Endothelial cell of umbilical vein (primary cell): Measurements from ENCODE around the gene TMEM89. TPM values are rescaled to one million over a fixed set of nuclear protein-coding genes. Genes with fewer than 3 reads are reported as not detected.

Experiments used
- BruUV-seq: library from RNA; stranded (reverse); fragments of 400-500 nt; replicated peaks from 2 replicates; lab custom pipeline; 2021; lab: Mats Ljungman, UMichigan
- CTCF ChIA-PET: fragments of 300-600, 350-600 bp; sonication (Branson Sonifier 250); formaldehyde crosslinking; loops from one replicate; lab custom pipeline; 2021; ENCODE audit warnings: antibody characterized with exemption, inconsistent platforms; lab: Charles Lee
- POLR2A ChIA-PET: fragments of 300-600, 350-600 bp; sonication (Branson Sonifier 250); formaldehyde crosslinking; loops from one replicate; lab custom pipeline; 2021; ENCODE audit warnings: antibody characterized with exemption, inconsistent platforms; lab: Charles Lee
- DNase-seq: peaks from one replicate; pipeline ENCODE4 v3.0.0-alpha.2; 2011; ENCODE audit warnings: low read depth, low spot score
- FAIRE-seq: peaks from 2 replicates; lab custom pipeline; 2011; peaks lifted over from hg19 to GRCh38; lab: Jason Lieb, UNC
- H2AFZ ChIP-seq: 2 replicates; pipeline ENCODE4 v1.6.0; 2012; ENCODE audit warnings: low read depth, low read length, control low read depth, inconsistent platforms
- H3K27ac ChIP-seq: 2 replicates; pipeline ENCODE4 v1.5.1; 2011; ENCODE audit warnings: low read depth, mild to moderate bottlenecking, control low read depth, low read length, moderate library complexity; ENCODE audit not compliant: insufficient read depth
- H3K27me3 ChIP-seq, 2 experiments: 2 replicates each; pipeline versions ENCODE4 v1.6.0 to v1.6.1; 2011; ENCODE audit warnings: low read length in 2 of 2, mixed read lengths in 1 of 2; ENCODE audit not compliant: control insufficient read depth in 2 of 2, insufficient read depth in 2 of 2
- H3K36me3 ChIP-seq, 2 experiments: 2 replicates in 1 of 2; 3 replicates in 1 of 2; pipeline ENCODE4 v1.5.1; 2011; ENCODE audit warnings: low read length in 2 of 2, mild to moderate bottlenecking in 1 of 2, moderate library complexity in 1 of 2; ENCODE audit not compliant: control insufficient read depth in 2 of 2, insufficient read depth in 2 of 2; ENCODE audit errors: extremely low read depth in 1 of 2
- H3K4me1 ChIP-seq: 3 replicates; pipeline ENCODE4 v1.5.1; 2011; ENCODE audit warnings: mild to moderate bottlenecking, low read length; ENCODE audit not compliant: control insufficient read depth, insufficient read depth; ENCODE audit errors: extremely low read depth
- H3K4me2 ChIP-seq: 2 replicates; pipeline ENCODE4 v1.6.1; 2011; ENCODE audit warnings: low read length, control low read depth, mixed read lengths; ENCODE audit not compliant: insufficient read depth
- H3K4me3 ChIP-seq, 3 experiments: fragments of 200-600 bp in 1 of 3; sonication (generic), shearing (Covaris generic) in 1 of 3; replicated peaks in 1 of 3; 2 replicates each; pipeline ENCODE4 v1.5.1; 2011 to 2016; ENCODE audit warnings: control low read depth in 3 of 3, low read length in 3 of 3, mild to moderate bottlenecking in 2 of 3, inconsistent platforms in 1 of 3, low read depth in 1 of 3, moderate library complexity in 1 of 3; ENCODE audit not compliant: insufficient read depth in 1 of 3
- H3K79me2 ChIP-seq: 2 replicates; pipeline ENCODE4 v1.6.0; 2012; ENCODE audit warnings: low read length, inconsistent platforms; ENCODE audit not compliant: control insufficient read depth, insufficient read depth
- H3K9ac ChIP-seq: replicated peaks from 2 replicates; pipeline ENCODE3; 2011; ENCODE audit warnings: low read length, control low read depth; ENCODE audit not compliant: insufficient read depth; ENCODE audit errors: extremely low read depth
- H3K9me1 ChIP-seq: replicated peaks from 3 replicates; pipeline ENCODE4 v1.6.0; 2011; ENCODE audit warnings: mild to moderate bottlenecking, low read length; ENCODE audit not compliant: control insufficient read depth, insufficient read depth; ENCODE audit errors: extremely low read depth
- H3K9me3 ChIP-seq: replicated peaks from 2 replicates; pipeline ENCODE4 v1.5.1; 2012; ENCODE audit warnings: low read length, inconsistent platforms; ENCODE audit not compliant: control insufficient read depth, insufficient read depth
- H4K20me1 ChIP-seq: replicated peaks from 2 replicates; pipeline ENCODE3; 2011; ENCODE audit warnings: mild to moderate bottlenecking, low read length; ENCODE audit not compliant: control insufficient read depth, insufficient read depth; ENCODE audit errors: extremely low read depth
- EZH2 ChIP-seq: IDR thresholded peaks from 2 replicates; pipeline ENCODE4 v1.6.1; 2012; ENCODE audit warnings: borderline replicate concordance, low read depth, mild to moderate bottlenecking, moderate library complexity, low read length, inconsistent platforms; ENCODE audit not compliant: severe bottlenecking
- FOS ChIP-seq: IDR thresholded peaks from 2 replicates; pipeline ENCODE4 v1.6.1; 2011; ENCODE audit warnings: mild to moderate bottlenecking, low read length, moderate library complexity, borderline replicate concordance; ENCODE audit not compliant: insufficient read depth
- GATA2 ChIP-seq: IDR thresholded peaks from 2 replicates; pipeline ENCODE4 v1.7.0; 2011; ENCODE audit warnings: low read depth, mild to moderate bottlenecking, moderate library complexity, mixed read lengths, low read length; ENCODE audit not compliant: insufficient read length, insufficient read depth
- JUN ChIP-seq: IDR thresholded peaks from 2 replicates; pipeline ENCODE4 v1.6.1; 2011; ENCODE audit warnings: borderline replicate concordance, low read depth; ENCODE audit not compliant: insufficient read length, insufficient read depth
- MYC ChIP-seq: IDR thresholded peaks from one replicate; pipeline ENCODE4 v1.6.1; 2011; ENCODE audit warnings: mild to moderate bottlenecking, low read depth, low read length
- POLR2A ChIP-seq: IDR thresholded peaks from 2 replicates; pipeline ENCODE4 v1.6.1; 2012; ENCODE audit warnings: low read depth, mild to moderate bottlenecking, control low read depth, low read length
- POLR2AphosphoS5 ChIP-seq: IDR thresholded peaks from 2 replicates; pipeline ENCODE4 v1.6.1; 2012; ENCODE audit warnings: low read depth, mild to moderate bottlenecking, control low read depth, low read length, moderate library complexity; ENCODE audit not compliant: insufficient read depth
- dilution Hi-C: fragments of 300-500 bp; cut with MboI; formaldehyde crosslinking; loops from one replicate; pipeline ENCODE4 v1.15.0; 2019; ENCODE audit warnings: low sequenced_read_pairs; ENCODE audit not compliant: extremely low pct_ligation_motif_present
- intact Hi-C: fragments of 100-400 bp; cut with micrococcal nuclease; formaldehyde crosslinking; loops from one replicate; pipeline ENCODE4 v1.10.0; 2022
- polyA plus RNA-seq, 4 experiments: library from polyadenylated mRNA; depleted of rRNA in 3 of 4; stranded (reverse) in 3 of 4; unstranded in 1 of 4; fragments of >200 nt; gene quantifications; 2 replicates each; pipeline versions ENCODE4 v1.2.1 to v1.2.3, GENCODE V29; 2011 to 2012; ENCODE audit warnings: missing spikeins in 1 of 4
- total RNA-seq: library from RNA; stranded (reverse); gene quantifications from 2 replicates; pipeline ENCODE4 v1.2.3, GENCODE V29; 2021
- TF ChIP-seq, protein P1 (sequence below): IDR thresholded peaks from 2 replicates; pipeline ENCODE4 v1.6.1; 2011; ENCODE audit not compliant: insufficient read depth, insufficient read length
- TF ChIP-seq, protein P2 (sequence below), 2 donors: IDR thresholded peaks; 1 replicate in 1 of 2; 2 replicates in 1 of 2; pipeline ENCODE4 v1.5.1; 2011; ENCODE audit warnings: low read length in 2 of 2, mild to moderate bottlenecking in 2 of 2, moderate library complexity in 2 of 2, control low read depth in 1 of 2, inconsistent platforms in 1 of 2, low read depth in 1 of 2; ENCODE audit not compliant: insufficient read depth in 1 of 2; ENCODE audit errors: extremely low read depth in 1 of 2

Gene TMEM89
- total and polyA plus RNA-seq, 2 donors (not counting 3 experiments of a cell fraction or from before 2014, with no cell fraction given): not detected

DNA sequence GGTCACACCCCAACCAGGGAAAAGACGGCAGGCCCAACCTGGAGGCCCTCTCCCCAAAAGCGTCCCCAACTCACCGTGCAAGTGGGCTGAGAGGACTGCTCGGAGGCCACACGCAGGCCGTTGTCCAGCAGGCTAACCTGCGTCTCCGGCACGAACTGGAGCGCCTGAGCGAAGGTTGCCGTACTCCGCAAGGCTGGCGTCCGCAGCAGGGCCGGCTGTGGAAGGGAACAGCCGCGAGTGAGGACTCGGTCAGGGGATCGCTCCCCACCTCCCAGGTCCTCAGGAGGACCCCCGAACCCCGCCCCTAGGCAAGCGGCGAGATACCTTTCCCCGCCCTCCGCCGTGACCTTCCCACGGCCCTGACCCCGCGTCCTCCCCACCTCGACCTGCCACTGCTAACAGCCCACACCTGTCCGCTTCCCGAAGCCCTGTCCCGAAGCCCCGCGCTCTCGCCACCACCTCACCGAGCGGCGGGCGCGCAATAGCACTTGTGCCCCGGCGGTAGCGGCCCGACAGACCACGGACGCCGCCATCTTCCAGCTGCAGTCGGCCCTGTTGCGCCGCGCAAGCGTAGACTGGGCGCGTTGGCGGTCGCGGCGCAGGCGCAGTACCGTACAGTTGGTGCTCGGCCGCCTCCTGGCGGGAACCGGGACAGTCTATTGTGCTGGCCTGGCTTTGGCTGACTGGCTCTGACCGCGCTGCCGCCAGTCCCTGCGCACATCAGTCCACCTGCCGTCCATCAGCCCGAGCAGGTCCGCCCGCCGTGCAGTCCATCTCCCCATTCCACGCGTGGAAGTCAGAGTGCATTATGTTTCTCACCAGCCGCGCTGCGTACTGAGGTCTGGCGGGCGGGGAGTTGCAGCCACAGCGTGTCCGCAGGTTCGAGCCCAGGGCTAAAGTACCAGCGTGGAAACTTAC is 12.2 kb downstream of the TMEM89 start, which contains the start of gene UQCRC1:
TSS of gene UQCRC1 (minus strand) at position 559 of the 918 bp plus-strand sequence. CDS start at position 533, 26 bp downstream.
- TF ChIP-seq MYC: no peak
- TF ChIP-seq, protein P1, sequence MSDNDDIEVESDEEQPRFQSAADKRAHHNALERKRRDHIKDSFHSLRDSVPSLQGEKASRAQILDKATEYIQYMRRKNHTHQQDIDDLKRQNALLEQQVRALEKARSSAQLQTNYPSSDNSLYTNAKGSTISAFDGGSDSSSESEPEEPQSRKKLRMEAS: no peak
- TF ChIP-seq JUN: no peak
- TF ChIP-seq GATA2: no peak
- peak; percentile 96 for TF ChIP-seq POLR2A
- TF ChIP-seq EZH2: no peak
- TF ChIP-seq, protein P2, sequence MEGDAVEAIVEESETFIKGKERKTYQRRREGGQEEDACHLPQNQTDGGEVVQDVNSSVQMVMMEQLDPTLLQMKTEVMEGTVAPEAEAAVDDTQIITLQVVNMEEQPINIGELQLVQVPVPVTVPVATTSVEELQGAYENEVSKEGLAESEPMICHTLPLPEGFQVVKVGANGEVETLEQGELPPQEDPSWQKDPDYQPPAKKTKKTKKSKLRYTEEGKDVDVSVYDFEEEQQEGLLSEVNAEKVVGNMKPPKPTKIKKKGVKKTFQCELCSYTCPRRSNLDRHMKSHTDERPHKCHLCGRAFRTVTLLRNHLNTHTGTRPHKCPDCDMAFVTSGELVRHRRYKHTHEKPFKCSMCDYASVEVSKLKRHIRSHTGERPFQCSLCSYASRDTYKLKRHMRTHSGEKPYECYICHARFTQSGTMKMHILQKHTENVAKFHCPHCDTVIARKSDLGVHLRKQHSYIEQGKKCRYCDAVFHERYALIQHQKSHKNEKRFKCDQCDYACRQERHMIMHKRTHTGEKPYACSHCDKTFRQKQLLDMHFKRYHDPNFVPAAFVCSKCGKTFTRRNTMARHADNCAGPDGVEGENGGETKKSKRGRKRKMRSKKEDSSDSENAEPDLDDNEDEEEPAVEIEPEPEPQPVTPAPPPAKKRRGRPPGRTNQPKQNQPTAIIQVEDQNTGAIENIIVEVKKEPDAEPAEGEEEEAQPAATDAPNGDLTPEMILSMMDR (IDR thresholded peaks at IDR 0.05; ENCODE audit: extremely low read depth in 1 of 2, insufficient read depth in 1 of 2, low read depth in 1 of 2, low read length in 2 of 2): peak; percentile 52 to 84
- TF ChIP-seq FOS: no peak
- TF ChIP-seq POLR2AphosphoS5: peak; percentile 97
- Histone ChIP-seq H4K20me1 (no peaks in the 10 kb centered on the region), H3K4me2 (peak within 1 kb of the TSS; percentile 87), H3K9me1 (no peaks in the 10 kb centered on the region), H3K4me1 (peaks cover 13% of the 10 kb centered on the region), H3K36me3 (peaks cover 5 to 15% of the 10 kb centered on the region in 2 experiments), H3K9ac (peak within 1 kb of the TSS; percentile 64), H3K79me2 (peaks cover 13% of the 10 kb centered on the region), H3K4me3 (peak within 1 kb of the TSS; percentile 52 to 85 (median 73)), H3K27me3 (no peaks in the 10 kb centered on the region), H2AFZ (peak within 1 kb of the TSS; percentile 83), H3K9me3 (no peaks in the 10 kb centered on the region), H3K27ac (peak within 1 kb of the TSS; percentile 9)
- CTCF ChIA-PET: interaction anchor here (0.5 to 2.0 kb wide), 9 partner anchors 15 to 336 kb away, joined by 3 to 11 read pairs (median 4); partner anchors contain the start of genes CELSR3 and SLC26A6
- DNase-seq: peak; percentile 96
- intact Hi-C loops: loop anchor here (1.0 to 2.0 kb wide), 6 partner anchors 26 to 415 kb away; partner anchors contain the start of genes NCKIPSD, PFKFB4 and SLC26A6
- dilution Hi-C loops: no loop called here
- POLR2A ChIA-PET: no interaction called here
- peak; percentile 98 for FAIRE-seq
- BruUV-seq: no TSS peak
